Lower lobe of right lung (tissue), 2 donors: ENCODE data around the gene SLAMF9. TPM values are rescaled to one million over a fixed set of nuclear protein-coding genes. Genes with fewer than 3 reads are reported as not detected.

ENCODE experiments used
- ATAC-seq, 2 donors: fragments of 200-7000 bp; cut with Tn5 transposase; one replicate each; pipeline ENCODE4 v1.9.1; 2020 to 2022; ENCODE audit warnings: mild to moderate bottlenecking in 2 of 2, moderate library complexity in 2 of 2
- DNase-seq: peaks from one replicate; pipeline ENCODE4 v3.0.0-alpha.2; 2020
- H3K27ac ChIP-seq: fragments of 200-600 bp; one replicate; pipeline ENCODE4 v1.8.0; 2022
- H3K27me3 ChIP-seq: fragments of 200-600 bp; one replicate; pipeline ENCODE4 v1.8.0; 2022; ENCODE audit warnings: low read depth
- H3K36me3 ChIP-seq: fragments of 200-600 bp; one replicate; pipeline ENCODE4 v1.8.0; 2022; ENCODE audit warnings: mild to moderate bottlenecking
- H3K4me1 ChIP-seq: fragments of 200-600 bp; one replicate; pipeline ENCODE4 v1.8.0; 2022
- H3K4me3 ChIP-seq: fragments of 200-600 bp; one replicate; pipeline ENCODE4 v1.8.0; 2022; ENCODE audit warnings: mild to moderate bottlenecking
- H3K9me3 ChIP-seq: fragments of 200-600 bp; one replicate; pipeline ENCODE4 v1.8.0; 2022
- CTCF ChIP-seq: fragments of 200-600 bp; IDR thresholded peaks from one replicate; pipeline ENCODE4 v1.8.0; 2022; ENCODE audit warnings: antibody characterized with exemption, mild to moderate bottlenecking
- intact Hi-C: fragments of 100-400 bp; cut with DNase I; formaldehyde crosslinking; loops from one replicate; pipeline ENCODE4 v1.11.0; 2022
- total RNA-seq: library from RNA; stranded (reverse); fragmentation: NEBNext Ultra II Directional; extraction: Animal tissue kit (Norgen Biotek cat#: 25700); gene quantifications from one replicate; pipeline ENCODE4 v1.2.1, GENCODE V29; 2021
- donor health status: DM: no; HTN: yes; CAD: no; lungs with severe emphysema.

Gene SLAMF9
- total RNA-seq, 1 donor from 2014 or later, result not detected

- peak; percentile 44 to 46 for ATAC-seq
- intact Hi-C loops, result no loop called here
- Histone ChIP-seq H3K4me3 (no peak overlapping the region), H3K9me3 (no peaks in the 10 kb centered on the region), H3K36me3 (no peaks in the 10 kb centered on the region), H3K27ac (no peak overlapping the region), H3K27me3 (no peaks in the 10 kb centered on the region), H3K4me1 (no peaks in the 10 kb centered on the region)
- no peak for TF ChIP-seq CTCF
- DNase-seq, result no peak
Observed at GRCh38 chr1:159960721-159961381, 6.8 kb upstream of the SLAMF9 start.

GRCh38 chr1:159959451-159959850 is 5.4 kb upstream of the SLAMF9 start:
- DNase-seq, result no peak
- no peak overlapping the region for H3K27ac ChIP-seq
- no peak for TF ChIP-seq CTCF
- H3K4me1 ChIP-seq, result no peaks in the 10 kb centered on the region
- peak; percentile 27 to 64 for ATAC-seq
- H3K9me3 ChIP-seq, result no peaks in the 10 kb centered on the region
- H3K27me3 ChIP-seq, result no peaks in the 10 kb centered on the region
- H3K4me3 ChIP-seq, result no peak overlapping the region
- intact Hi-C loops, result no loop called here
- no peaks in the 10 kb centered on the region for H3K36me3 ChIP-seq

GRCh38 chr1:159958719-159959380 is 4.8 kb upstream of the SLAMF9 start:
- ATAC-seq, result no peak
- H3K27ac ChIP-seq, result no peak overlapping the region
- no peaks in the 10 kb centered on the region for H3K9me3 ChIP-seq
- DNase-seq, result no peak
- no peaks in the 10 kb centered on the region for H3K27me3 ChIP-seq
- intact Hi-C loops, result no loop called here
- no peaks in the 10 kb centered on the region for H3K4me1 ChIP-seq
- H3K4me3 ChIP-seq, result no peak overlapping the region
- no peaks in the 10 kb centered on the region for H3K36me3 ChIP-seq
- no peak for TF ChIP-seq CTCF

- ATAC-seq (no peak), DNase-seq (no peak)
- intact Hi-C loops, result no loop called here
- H3K4me1 ChIP-seq, result no peaks in the 10 kb centered on the region
- TF ChIP-seq CTCF, result no peak
- H3K27me3 ChIP-seq, result peaks cover 2% of the 10 kb centered on the region
- H3K4me3 ChIP-seq, result no peak overlapping the region
- H3K36me3 ChIP-seq, result no peaks in the 10 kb centered on the region
- H3K27ac ChIP-seq, result no peak overlapping the region
- H3K9me3 ChIP-seq, result no peaks in the 10 kb centered on the region
Observed at GRCh38 chr1:159957824-159958268, 3.8 kb upstream of the SLAMF9 start.

- intact Hi-C loops, result no loop called here
- no peak overlapping the region for H3K4me3 ChIP-seq
- no peaks in the 10 kb centered on the region for H3K4me1 ChIP-seq
Observed at GRCh38 chr1:159955456-159955855, 1.4 kb upstream of the SLAMF9 start.

More at GRCh38 chr1:159955456-159955855, 1.4 kb upstream of the SLAMF9 start:
- no peak for DNase-seq
- no peak for ATAC-seq
- no peak for TF ChIP-seq CTCF
- H3K9me3 ChIP-seq, result no peaks in the 10 kb centered on the region
- peaks cover 3% of the 10 kb centered on the region for H3K27me3 ChIP-seq
- no peaks in the 10 kb centered on the region for H3K36me3 ChIP-seq
- no peak overlapping the region for H3K27ac ChIP-seq
